Loucy (cell line): ENCODE results near the gene DNAJB6.
A peak's percentile ranks its signal among the peaks of the same experiment; 100 is the strongest.

Experiments
- H2AFZ ChIP-seq: fragments of 200-600 bp; sonication (generic); 2 replicates; pipeline ENCODE4 v1.6.0; 2016; ENCODE audit warnings: antibody characterized with exemption, mild to moderate bottlenecking, low read length, moderate library complexity
- H3F3A ChIP-seq: fragments of 200-600 bp; 2 replicates; pipeline ENCODE4 v1.6.0; 2016; ENCODE audit warnings: antibody characterized with exemption, low read depth, mild to moderate bottlenecking
- H3K27me3 ChIP-seq: fragments of 200-600 bp; sonication (generic); 2 replicates; pipeline ENCODE4 v1.6.1; 2014; ENCODE audit warnings: low read length, mild to moderate bottlenecking; ENCODE audit not compliant: insufficient read depth, poor library complexity, severe bottlenecking
- H3K36me3 ChIP-seq: fragments of 200-600 bp; sonication (generic); 2 replicates; pipeline ENCODE4 v1.6.1; 2016; ENCODE audit warnings: low read length; ENCODE audit not compliant: insufficient read depth
- H3K4me1 ChIP-seq: fragments of 200-600 bp; sonication (generic); 2 replicates; pipeline ENCODE4 v1.5.1; 2014; ENCODE audit warnings: low read length, mild to moderate bottlenecking; ENCODE audit not compliant: insufficient read depth, poor library complexity, severe bottlenecking
- H3K4me2 ChIP-seq: fragments of 200-600 bp; sonication (generic); 2 replicates; pipeline ENCODE4 v1.6.0; 2014; ENCODE audit warnings: antibody characterized with exemption, low read length, low read depth, mild to moderate bottlenecking; ENCODE audit not compliant: poor library complexity, severe bottlenecking
- H3K4me3 ChIP-seq: fragments of 200-600 bp; sonication (generic); 2 replicates; pipeline ENCODE4 v1.5.1; 2014; ENCODE audit warnings: low read length, mild to moderate bottlenecking, mixed read lengths; ENCODE audit not compliant: poor library complexity, severe bottlenecking
- H3K79me2 ChIP-seq: fragments of 200-600 bp; sonication (generic); 2 replicates; pipeline ENCODE4 v1.6.1; 2014; ENCODE audit warnings: low read length; ENCODE audit not compliant: insufficient read depth
- H3K9ac ChIP-seq: fragments of 200-600 bp; sonication (generic); 2 replicates; pipeline ENCODE4 v1.6.0; 2014; ENCODE audit warnings: mild to moderate bottlenecking, low read depth, low read length, moderate library complexity; ENCODE audit not compliant: poor library complexity, severe bottlenecking
- H3K9me2 ChIP-seq: fragments of 200-600 bp; sonication (generic); replicated peaks from 2 replicates; pipeline ENCODE4 v1.6.1; 2016; ENCODE audit warnings: low read depth, low read length, mixed read lengths
- H3K9me3 ChIP-seq: fragments of 200-600 bp; sonication (generic); 2 replicates; pipeline ENCODE4 v1.6.1; 2014; ENCODE audit warnings: mild to moderate bottlenecking, antibody characterized with exemption, low read length, low read depth; ENCODE audit not compliant: insufficient read depth
- H4K20me1 ChIP-seq: fragments of 200-600 bp; sonication (generic); 2 replicates; pipeline ENCODE4 v1.6.0; 2014; ENCODE audit warnings: antibody characterized with exemption, low read length, mild to moderate bottlenecking; ENCODE audit not compliant: insufficient read depth, poor library complexity, severe bottlenecking
- EZH2phosphoT487 ChIP-seq: fragments of 200-600 bp; IDR thresholded peaks from 2 replicates; pipeline ENCODE4 v1.6.1; 2018; ENCODE audit warnings: antibody characterized with exemption, mild to moderate bottlenecking, moderate library complexity, borderline replicate concordance
- TF ChIP-seq, protein P1 (sequence below): fragments of 200-600 bp; sonication (generic); conservative IDR thresholded peaks from 2 replicates; pipeline ENCODE4 v1.5.1; 2014; ENCODE audit warnings: mild to moderate bottlenecking, antibody characterized with exemption, low read length

Gene DNAJB6

GRCh38 chr7:157300369-157300825 lies 36.4 kb upstream of the DNAJB6 start:
- no peaks in the 10 kb centered on the region for H4K20me1 ChIP-seq
- H3K4me1 ChIP-seq, result peaks cover 67% of the 10 kb centered on the region
- H3K9me2 ChIP-seq, result no peaks in the 10 kb centered on the region
- H3K4me3 ChIP-seq, result no peak overlapping the region
- no peaks in the 10 kb centered on the region for H3K27me3 ChIP-seq
- peaks cover 27% of the 10 kb centered on the region; the same call in 1 of the 2 replicates for H3K79me2 ChIP-seq
- no peaks in the 10 kb centered on the region for H3K9me3 ChIP-seq
- no peak overlapping the region for H2AFZ ChIP-seq
- no peaks in the 10 kb centered on the region for H3K36me3 ChIP-seq
- peak overlapping the region; percentile 96 for H3K9ac ChIP-seq
- TF ChIP-seq, protein P1, sequence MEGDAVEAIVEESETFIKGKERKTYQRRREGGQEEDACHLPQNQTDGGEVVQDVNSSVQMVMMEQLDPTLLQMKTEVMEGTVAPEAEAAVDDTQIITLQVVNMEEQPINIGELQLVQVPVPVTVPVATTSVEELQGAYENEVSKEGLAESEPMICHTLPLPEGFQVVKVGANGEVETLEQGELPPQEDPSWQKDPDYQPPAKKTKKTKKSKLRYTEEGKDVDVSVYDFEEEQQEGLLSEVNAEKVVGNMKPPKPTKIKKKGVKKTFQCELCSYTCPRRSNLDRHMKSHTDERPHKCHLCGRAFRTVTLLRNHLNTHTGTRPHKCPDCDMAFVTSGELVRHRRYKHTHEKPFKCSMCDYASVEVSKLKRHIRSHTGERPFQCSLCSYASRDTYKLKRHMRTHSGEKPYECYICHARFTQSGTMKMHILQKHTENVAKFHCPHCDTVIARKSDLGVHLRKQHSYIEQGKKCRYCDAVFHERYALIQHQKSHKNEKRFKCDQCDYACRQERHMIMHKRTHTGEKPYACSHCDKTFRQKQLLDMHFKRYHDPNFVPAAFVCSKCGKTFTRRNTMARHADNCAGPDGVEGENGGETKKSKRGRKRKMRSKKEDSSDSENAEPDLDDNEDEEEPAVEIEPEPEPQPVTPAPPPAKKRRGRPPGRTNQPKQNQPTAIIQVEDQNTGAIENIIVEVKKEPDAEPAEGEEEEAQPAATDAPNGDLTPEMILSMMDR, result no peak
- TF ChIP-seq EZH2phosphoT487, result no peak
- H3K4me2 ChIP-seq, result peak overlapping the region; percentile 86
- peaks cover 15% of the 10 kb centered on the region for H3F3A ChIP-seq

DNA sequence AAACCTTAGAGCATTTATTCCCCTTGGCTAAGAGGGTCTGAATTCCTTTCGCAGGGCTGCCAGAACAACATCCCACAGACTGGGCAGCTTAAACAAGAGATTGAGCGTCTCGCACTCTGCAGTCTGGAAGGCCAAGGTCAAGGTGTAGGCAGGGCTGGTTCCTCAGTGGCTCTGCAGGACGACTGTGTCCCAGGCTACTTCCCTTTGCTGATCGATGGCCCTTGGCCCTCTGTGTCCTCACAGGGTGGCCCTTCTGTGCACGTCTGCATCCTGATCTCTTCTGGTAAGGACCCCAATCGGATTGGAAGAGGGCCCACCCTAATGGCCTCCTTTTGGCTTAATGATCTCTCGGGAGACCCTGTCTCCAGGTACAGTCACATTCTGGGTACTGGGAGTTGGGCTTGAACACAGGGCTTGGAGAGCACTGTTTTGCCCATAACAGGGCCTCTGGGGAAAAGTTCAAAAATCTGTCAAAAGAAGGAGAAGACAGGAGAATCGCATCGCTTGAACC lies 35.1 kb upstream of the DNAJB6 start:
- Histone ChIP-seq H3K27me3 (no peaks in the 10 kb centered on the region), H3K9me2 (no peaks in the 10 kb centered on the region), H3K9ac (peak overlapping the region; percentile 96), H3K4me1 (peaks cover 77% of the 10 kb centered on the region), H2AFZ (no peak overlapping the region), H4K20me1 (no peaks in the 10 kb centered on the region), H3K79me2 (peaks cover 27% of the 10 kb centered on the region; the same call in 1 of the 2 replicates), H3K4me2 (peak overlapping the region; percentile 86), H3F3A (peaks cover 15% of the 10 kb centered on the region), H3K4me3 (peak overlapping the region; percentile 67), H3K9me3 (no peaks in the 10 kb centered on the region), H3K36me3 (no peaks in the 10 kb centered on the region)
- TF ChIP-seq, protein P1, result no peak
- no peak for TF ChIP-seq EZH2phosphoT487

- Histone ChIP-seq H3F3A (peaks cover 1% of the 10 kb centered on the region), H3K9ac (peak overlapping the region; percentile 60), H4K20me1 (no peaks in the 10 kb centered on the region), H3K9me2 (no peaks in the 10 kb centered on the region), H3K36me3 (no peaks in the 10 kb centered on the region), H3K4me2 (peak overlapping the region; percentile 41), H3K79me2 (peaks cover 6% of the 10 kb centered on the region; the same call in 1 of the 2 replicates), H3K27me3 (no peaks in the 10 kb centered on the region), H2AFZ (peak overlapping the region; percentile 72; the same call in 1 of the 2 replicates), H3K4me1 (peaks cover 74% of the 10 kb centered on the region), H3K4me3 (peak overlapping the region; percentile 19), H3K9me3 (no peaks in the 10 kb centered on the region)
- no peak for TF ChIP-seq EZH2phosphoT487
- TF ChIP-seq, protein P1, result no peak
Observed at GRCh38 chr7:157306846-157307838, 29.7 kb upstream of the DNAJB6 start.
